Measurements from ENCODE around the gene GLI3. TPM values are rescaled to one million over a fixed set of nuclear protein-coding genes. Genes with fewer than 3 reads are reported as not detected.

The GLI3 gene
- total and polyA plus RNA-seq, 12 donors = 1.1 to 18.0 (median 4.6) TPM

- TF ChIP-seq POLR2A (IDR thresholded peaks at IDR 0.05) = no peak
- no peak for TF ChIP-seq CTCF (IDR thresholded peaks at IDR 0.05)
- Histone ChIP-seq H3K4me3 (no peak overlapping the region), H3K4me1 (replicated peaks in 1 of 2) (peaks cover 5 to 8% of the 10 kb centered on the region in 2 donors), H3K9me3 (replicated peaks in 1 of 3) (no peaks in the 10 kb centered on the region), H3K27ac (no peak overlapping the region), H3K27me3 (no peaks in the 10 kb centered on the region), H3K36me3 (replicated peaks in 1 of 2) (no peaks in the 10 kb centered on the region)
- WGBS, 4 donors = 82 to 90% (median 88%) methylated on average over 7 of the region's 7 CpGs
- intact Hi-C loops (cut with DNase I) = no loop called here
- DNase-seq = no peak
Measured at GRCh38 chr7:42020061-42020460, 216.9 kb downstream of the GLI3 start.

- TF ChIP-seq POLR2A (IDR thresholded peaks at IDR 0.05) (no peak), CTCF (IDR thresholded peaks at IDR 0.05) (no peak)
- Histone ChIP-seq H3K4me3 (no peak overlapping the region), H3K9me3 (replicated peaks in 1 of 3) (peaks cover 0 to 7% (median 0%) of the 10 kb centered on the region in 3 donors), H3K27me3 (no peaks in the 10 kb centered on the region), H3K4me1 (replicated peaks in 1 of 2) (no peaks in the 10 kb centered on the region), H3K36me3 (replicated peaks in 1 of 2) (no peaks in the 10 kb centered on the region), H3K27ac (no peak overlapping the region)
- 51 to 69% (median 54%) methylated on average over 13 to 15 of the region's 15 CpGs for WGBS, 4 donors
- intact Hi-C loops (cut with DNase I) = no loop called here
- no peak for DNase-seq
Measured at GRCh38 chr7:42017349-42017986, 219.5 kb downstream of the GLI3 start.

- WGBS, 4 donors = 97 to 100% (median 98%) methylated on average over 3 of the region's 3 CpGs
- Histone ChIP-seq H3K36me3 (replicated peaks in 1 of 2) (no peaks in the 10 kb centered on the region), H3K9me3 (replicated peaks in 1 of 3) (peaks cover 0 to 7% (median 0%) of the 10 kb centered on the region in 3 donors), H3K27me3 (no peaks in the 10 kb centered on the region), H3K4me3 (no peak overlapping the region), H3K4me1 (replicated peaks in 1 of 2) (no peaks in the 10 kb centered on the region), H3K27ac (no peak overlapping the region)
- TF ChIP-seq CTCF (IDR thresholded peaks at IDR 0.05) (no peak), POLR2A (IDR thresholded peaks at IDR 0.05) (no peak)
- no peak for DNase-seq
- intact Hi-C loops (cut with DNase I) = no loop called here
Measured at GRCh38 chr7:42016517-42016916, 220.5 kb downstream of the GLI3 start.

- no peaks in the 10 kb centered on the region for H3K36me3 ChIP-seq (replicated peaks in 1 of 2)
- WGBS, 4 donors = 74 to 77% (median 74%) methylated on average over 9 of the region's 9 CpGs
- peak in 2 of 7 donors; percentile 42 to 61 for DNase-seq
- no peak overlapping the region for H3K27ac ChIP-seq
- TF ChIP-seq CTCF (IDR thresholded peaks at IDR 0.05) = peak; percentile 30 to 60 (median 60)
- no peak for TF ChIP-seq POLR2A (IDR thresholded peaks at IDR 0.05)
- H3K9me3 ChIP-seq (replicated peaks in 1 of 3) = peaks cover 0 to 7% (median 0%) of the 10 kb centered on the region in 3 donors
- no peaks in the 10 kb centered on the region for H3K27me3 ChIP-seq
- intact Hi-C loops (cut with DNase I) = no loop called here
- H3K4me3 ChIP-seq = no peak overlapping the region
- no peaks in the 10 kb centered on the region for H3K4me1 ChIP-seq (replicated peaks in 1 of 2)
Measured at GRCh38 chr7:42014625-42015618, 222.1 kb downstream of the GLI3 start.

All from adrenal gland (tissue), 12 donors.